ENCODE data around the gene NUP35.

NUP35 gene, protein sequence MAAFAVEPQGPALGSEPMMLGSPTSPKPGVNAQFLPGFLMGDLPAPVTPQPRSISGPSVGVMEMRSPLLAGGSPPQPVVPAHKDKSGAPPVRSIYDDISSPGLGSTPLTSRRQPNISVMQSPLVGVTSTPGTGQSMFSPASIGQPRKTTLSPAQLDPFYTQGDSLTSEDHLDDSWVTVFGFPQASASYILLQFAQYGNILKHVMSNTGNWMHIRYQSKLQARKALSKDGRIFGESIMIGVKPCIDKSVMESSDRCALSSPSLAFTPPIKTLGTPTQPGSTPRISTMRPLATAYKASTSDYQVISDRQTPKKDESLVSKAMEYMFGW

GRCh38 chr2:183124222-183124956, at the start of gene NUP35:
NUP35 (plus strand) TSS chr2:183124443; CDS start chr2:183124458, 15 bp downstream.
- Histone ChIP-seq H3K27me3 (ENCODE audit: control insufficient read depth, insufficient read depth, low read length) (no peaks in the 10 kb centered on the region), H3K27ac (ENCODE audit: low read depth, low read length) (peak within 1 kb of the TSS; percentile 81), H3K4me3 (ENCODE audit: low read depth, low read length) (peak within 1 kb of the TSS; percentile 88), H3K36me3 (ENCODE audit: control insufficient read depth, insufficient read depth, low read length) (peaks cover 13% of the 10 kb centered on the region), H3K4me1 (ENCODE audit: control insufficient read depth, insufficient read depth, low read length) (peaks cover 10% of the 10 kb centered on the region), H3K9me3 (ENCODE audit: control insufficient read depth, insufficient read depth, low read depth, low read length) (no peaks in the 10 kb centered on the region), H3K9ac (ENCODE audit: low read length) (peak within 1 kb of the TSS; percentile 95)

- no peaks in the 10 kb centered on the region for H3K27me3 ChIP-seq (ENCODE audit: control insufficient read depth, insufficient read depth, low read length)
- no peaks in the 10 kb centered on the region for H3K9me3 ChIP-seq (ENCODE audit: control insufficient read depth, insufficient read depth, low read depth, low read length)
- H3K27ac ChIP-seq (ENCODE audit: low read depth, low read length), result no peak overlapping the region
- peak overlapping the region; percentile 10 for H3K9ac ChIP-seq (ENCODE audit: low read length)
- peak overlapping the region; percentile 71 for H3K4me3 ChIP-seq (ENCODE audit: low read depth, low read length)
- H3K4me1 ChIP-seq (ENCODE audit: control insufficient read depth, insufficient read depth, low read length), result peaks cover 13% of the 10 kb centered on the region; the same call in 1 of the 2 replicates
- no peaks in the 10 kb centered on the region for H3K36me3 ChIP-seq (ENCODE audit: control insufficient read depth, insufficient read depth, low read length)
Measured at GRCh38 chr2:183078163-183078463, 46.1 kb upstream of the NUP35 start.

DNA sequence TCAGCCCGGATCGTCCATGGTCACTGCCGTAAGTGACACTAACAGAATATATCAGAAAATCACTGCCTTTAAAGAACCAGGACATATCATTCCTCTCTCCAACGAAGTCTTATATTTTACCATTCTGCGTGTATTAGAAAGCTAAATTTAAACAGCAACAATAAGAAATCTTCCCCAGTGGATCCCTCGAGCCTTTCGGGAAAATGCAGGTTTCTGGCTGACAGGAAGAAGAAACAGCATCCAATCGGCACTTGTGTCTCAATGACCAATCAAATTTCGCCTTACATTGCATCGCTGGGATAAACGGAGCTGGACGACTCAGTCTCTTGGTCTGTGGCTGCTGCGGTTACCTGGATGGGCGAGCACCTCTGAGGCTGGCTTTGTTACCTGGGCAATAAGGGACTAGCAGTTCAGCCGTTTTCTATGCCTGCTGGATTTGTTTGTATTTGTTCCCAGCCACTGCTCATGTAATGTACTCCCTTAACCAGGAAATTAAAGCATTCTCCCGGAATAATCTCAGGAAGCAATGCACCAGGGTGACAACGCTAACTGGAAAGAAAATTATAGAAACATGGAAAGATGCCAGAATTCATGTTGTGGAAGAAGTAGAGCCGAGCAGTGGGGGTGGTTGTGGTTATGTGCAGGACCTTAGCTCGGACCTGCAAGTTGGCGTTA, 45.6 kb upstream of the NUP35 start, which contains the start of gene DUSP19:
DUSP19 (plus strand) TSS at position 284 of the 675 bp plus-strand sequence; CDS start at position 471, 187 bp downstream.
- H3K27me3 ChIP-seq (ENCODE audit: control insufficient read depth, insufficient read depth, low read length), result no peaks in the 10 kb centered on the region
- no peak within 1 kb of the TSS for H3K27ac ChIP-seq (ENCODE audit: low read depth, low read length)
- H3K36me3 ChIP-seq (ENCODE audit: control insufficient read depth, insufficient read depth, low read length), result no peaks in the 10 kb centered on the region
- H3K9ac ChIP-seq (ENCODE audit: low read length), result peak within 1 kb of the TSS; percentile 10
- no peaks in the 10 kb centered on the region for H3K9me3 ChIP-seq (ENCODE audit: control insufficient read depth, insufficient read depth, low read depth, low read length)
- peaks cover 13% of the 10 kb centered on the region; the same call in 1 of the 2 replicates for H3K4me1 ChIP-seq (ENCODE audit: control insufficient read depth, insufficient read depth, low read length)
- H3K4me3 ChIP-seq (ENCODE audit: low read depth, low read length), result peak within 1 kb of the TSS; percentile 71

- Histone ChIP-seq H3K4me1 (ENCODE audit: control insufficient read depth, insufficient read depth, low read length) (peaks cover 13% of the 10 kb centered on the region; the same call in 1 of the 2 replicates), H3K9ac (ENCODE audit: low read length) (no peak overlapping the region), H3K4me3 (ENCODE audit: low read depth, low read length) (peak overlapping the region; percentile 71), H3K27ac (ENCODE audit: low read depth, low read length) (no peak overlapping the region), H3K27me3 (ENCODE audit: control insufficient read depth, insufficient read depth, low read length) (no peaks in the 10 kb centered on the region), H3K9me3 (ENCODE audit: control insufficient read depth, insufficient read depth, low read depth, low read length) (no peaks in the 10 kb centered on the region), H3K36me3 (ENCODE audit: control insufficient read depth, insufficient read depth, low read length) (no peaks in the 10 kb centered on the region)
Measured at GRCh38 chr2:183079139-183079775, 45.0 kb upstream of the NUP35 start.

DNA sequence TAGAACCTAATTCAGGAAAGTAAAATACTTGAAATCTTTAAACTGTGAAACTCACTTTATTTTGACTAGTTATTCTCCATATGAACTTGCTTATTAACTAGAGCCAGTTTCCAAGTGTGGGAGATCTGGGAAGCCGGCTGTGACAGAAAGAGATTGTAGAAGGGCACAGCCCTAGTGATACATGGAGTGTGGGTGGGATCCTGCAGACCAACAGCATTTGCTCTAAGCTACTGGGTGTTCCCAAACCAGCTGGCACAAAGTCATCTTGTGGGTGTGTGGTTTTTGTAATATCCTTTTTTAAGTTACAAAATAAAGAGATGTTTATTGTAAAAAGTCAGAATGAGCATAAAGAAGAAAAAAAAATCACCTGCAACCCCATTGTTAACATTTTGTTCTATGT, 42.3 kb upstream of the NUP35 start:
- Histone ChIP-seq H3K9me3 (ENCODE audit: control insufficient read depth, insufficient read depth, low read depth, low read length) (no peaks in the 10 kb centered on the region), H3K9ac (ENCODE audit: low read length) (no peak overlapping the region), H3K36me3 (ENCODE audit: control insufficient read depth, insufficient read depth, low read length) (no peaks in the 10 kb centered on the region), H3K27me3 (ENCODE audit: control insufficient read depth, insufficient read depth, low read length) (no peaks in the 10 kb centered on the region), H3K27ac (ENCODE audit: low read depth, low read length) (no peak overlapping the region), H3K4me1 (ENCODE audit: control insufficient read depth, insufficient read depth, low read length) (peaks cover 13% of the 10 kb centered on the region; the same call in 1 of the 2 replicates), H3K4me3 (ENCODE audit: low read depth, low read length) (no peak overlapping the region)

DNA sequence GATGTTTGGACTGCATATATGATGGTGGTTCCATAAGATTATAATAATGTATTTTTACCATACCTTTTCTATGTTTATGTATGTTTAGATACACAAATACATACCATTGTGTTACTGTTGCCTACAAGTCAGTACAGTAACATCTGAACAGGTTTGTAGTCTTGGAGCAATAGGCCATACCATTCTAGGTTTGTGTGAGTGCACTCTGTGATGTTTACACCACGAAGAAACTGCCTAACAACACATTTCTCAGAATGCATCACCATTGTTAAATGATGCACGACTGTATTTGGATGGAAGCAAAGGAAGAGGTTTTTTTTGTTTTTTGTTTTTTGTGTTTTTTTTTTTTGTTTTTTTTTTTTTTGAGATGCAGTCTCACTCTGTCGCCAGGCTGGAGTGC, 36.2 kb upstream of the NUP35 start:
- H3K27ac ChIP-seq (ENCODE audit: low read depth, low read length), result no peak overlapping the region

GRCh38 chr2:183089192-183089851, 34.9 kb upstream of the NUP35 start:
- Histone ChIP-seq H3K9me3 (ENCODE audit: control insufficient read depth, insufficient read depth, low read depth, low read length) (0 out of 2 replicates have a peak, but pooled peaks cover 2% of the 10 kb centered on the region), H3K9ac (ENCODE audit: low read length) (no peak overlapping the region), H3K4me1 (ENCODE audit: control insufficient read depth, insufficient read depth, low read length) (no peaks in the 10 kb centered on the region), H3K27me3 (ENCODE audit: control insufficient read depth, insufficient read depth, low read length) (no peaks in the 10 kb centered on the region), H3K27ac (ENCODE audit: low read depth, low read length) (no peak overlapping the region), H3K36me3 (ENCODE audit: control insufficient read depth, insufficient read depth, low read length) (no peaks in the 10 kb centered on the region), H3K4me3 (ENCODE audit: low read depth, low read length) (no peak overlapping the region)

More for the DNA sequence above, 36.2 kb upstream of the NUP35 start:
- Histone ChIP-seq H3K9me3 (ENCODE audit: control insufficient read depth, insufficient read depth, low read depth, low read length) (0 out of 2 replicates have a peak, but pooled peaks cover 2% of the 10 kb centered on the region), H3K4me1 (ENCODE audit: control insufficient read depth, insufficient read depth, low read length) (no peaks in the 10 kb centered on the region), H3K9ac (ENCODE audit: low read length) (no peak overlapping the region), H3K27me3 (ENCODE audit: control insufficient read depth, insufficient read depth, low read length) (no peaks in the 10 kb centered on the region), H3K36me3 (ENCODE audit: control insufficient read depth, insufficient read depth, low read length) (no peaks in the 10 kb centered on the region), H3K4me3 (ENCODE audit: low read depth, low read length) (no peak overlapping the region)

- H3K36me3 ChIP-seq (ENCODE audit: control insufficient read depth, insufficient read depth, low read length), result no peaks in the 10 kb centered on the region
- no peak overlapping the region for H3K9ac ChIP-seq (ENCODE audit: low read length)
- H3K27ac ChIP-seq (ENCODE audit: low read depth, low read length), result no peak overlapping the region
- H3K4me3 ChIP-seq (ENCODE audit: low read depth, low read length), result no peak overlapping the region
- H3K4me1 ChIP-seq (ENCODE audit: control insufficient read depth, insufficient read depth, low read length), result peaks cover 6% of the 10 kb centered on the region
- 0 out of 2 replicates have a peak, but pooled peaks cover 2% of the 10 kb centered on the region for H3K9me3 ChIP-seq (ENCODE audit: control insufficient read depth, insufficient read depth, low read depth, low read length)
- H3K27me3 ChIP-seq (ENCODE audit: control insufficient read depth, insufficient read depth, low read length), result no peaks in the 10 kb centered on the region
Measured at GRCh38 chr2:183091318-183091953, 32.8 kb upstream of the NUP35 start.

DNA sequence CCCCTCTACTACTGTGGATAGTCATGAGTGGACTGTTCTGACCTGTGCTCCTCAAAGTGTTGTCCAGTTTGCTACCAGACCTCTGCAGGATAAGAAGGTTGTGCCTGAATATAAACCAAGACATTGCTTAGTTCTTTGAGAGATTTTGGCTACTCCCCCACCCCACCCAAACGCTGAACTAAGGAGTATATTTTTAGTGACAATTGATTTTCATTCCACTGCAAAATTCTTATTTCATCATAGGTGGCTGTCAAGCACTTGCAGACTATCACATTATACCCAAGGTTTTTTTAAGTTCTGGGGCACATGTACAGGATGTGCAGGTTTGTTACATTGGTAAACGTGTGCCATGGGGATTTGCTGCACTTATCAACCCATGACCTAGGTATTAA, 32.3 kb upstream of the NUP35 start:
- H3K9me3 ChIP-seq (ENCODE audit: control insufficient read depth, insufficient read depth, low read depth, low read length), result 0 out of 2 replicates have a peak, but pooled peaks cover 2% of the 10 kb centered on the region

More for the DNA sequence above, 32.3 kb upstream of the NUP35 start:
- H3K27ac ChIP-seq (ENCODE audit: low read depth, low read length), result no peak overlapping the region
- H3K4me1 ChIP-seq (ENCODE audit: control insufficient read depth, insufficient read depth, low read length), result peaks cover 6% of the 10 kb centered on the region
- H3K36me3 ChIP-seq (ENCODE audit: control insufficient read depth, insufficient read depth, low read length), result no peaks in the 10 kb centered on the region
- no peak overlapping the region for H3K4me3 ChIP-seq (ENCODE audit: low read depth, low read length)
- H3K9ac ChIP-seq (ENCODE audit: low read length), result no peak overlapping the region
- no peaks in the 10 kb centered on the region for H3K27me3 ChIP-seq (ENCODE audit: control insufficient read depth, insufficient read depth, low read length)
